ENCODE results near the gene RNF44. TPM values are rescaled to one million over a fixed set of nuclear protein-coding genes. Genes with fewer than 3 reads are reported as not detected.

RNF44 gene
- total and polyA plus RNA-seq, 2 donors (not counting 1 experiment from before 2014, with no cell fraction given) = 1.4 to 2.6 TPM

DNA sequence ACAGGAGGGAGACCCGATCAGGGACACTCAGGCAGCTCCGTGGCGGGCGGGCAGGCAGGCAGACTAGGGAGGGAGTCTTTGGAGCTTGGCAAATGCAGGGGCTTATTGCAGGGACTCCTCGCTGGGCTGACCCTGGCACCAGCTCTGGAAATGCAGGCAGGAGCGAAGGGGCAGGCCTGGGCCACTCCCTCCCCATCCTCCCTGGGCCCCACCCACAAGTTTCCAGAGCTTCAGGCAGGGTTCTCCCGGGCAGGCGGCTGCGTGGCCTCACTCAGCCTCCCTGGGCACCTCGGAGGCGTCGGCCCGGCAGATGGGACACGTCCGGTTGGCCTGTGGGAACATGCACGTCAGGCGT is 8.5 kb downstream of the RNF44 start:
- Histone ChIP-seq H3K4me2 (ENCODE audit: extremely low read depth, insufficient read depth, low read length) (no peak overlapping the region), H2AFZ (ENCODE audit: low read length) (no peak overlapping the region), H3K4me1 (ENCODE audit: control insufficient read depth, extremely low read depth, insufficient read depth, low read length) (no peaks in the 10 kb centered on the region), H3K27ac (ENCODE audit: insufficient read depth, low read length) (no peak overlapping the region), H3K27me3 (ENCODE audit: control insufficient read depth, insufficient read depth, low read length) (no peaks in the 10 kb centered on the region), H3K9me3 (ENCODE audit: control insufficient read depth, insufficient read depth, low read depth, low read length) (no peaks in the 10 kb centered on the region), H3K9ac (ENCODE audit: insufficient read depth, low read length) (no peak overlapping the region), H3K4me3 (replicated peaks in 1 of 4; ENCODE audit: control extremely low read depth in 1 of 4, insufficient read depth in 1 of 4, low read depth in 3 of 4, low read length in 4 of 4) (no peak overlapping the region), H3K79me2 (ENCODE audit: control insufficient read depth, insufficient read depth, low read length) (no peaks in the 10 kb centered on the region), H3K36me3 (ENCODE audit: control insufficient read depth, insufficient read depth, low read length) (peaks cover 9% of the 10 kb centered on the region), H4K20me1 (ENCODE audit: control insufficient read depth, extremely low read depth, insufficient read depth, low read length) (no peaks in the 10 kb centered on the region)
- no peak for DNase-seq (ENCODE audit: low read depth in 2 of 2)
- TF ChIP-seq, protein P1, sequence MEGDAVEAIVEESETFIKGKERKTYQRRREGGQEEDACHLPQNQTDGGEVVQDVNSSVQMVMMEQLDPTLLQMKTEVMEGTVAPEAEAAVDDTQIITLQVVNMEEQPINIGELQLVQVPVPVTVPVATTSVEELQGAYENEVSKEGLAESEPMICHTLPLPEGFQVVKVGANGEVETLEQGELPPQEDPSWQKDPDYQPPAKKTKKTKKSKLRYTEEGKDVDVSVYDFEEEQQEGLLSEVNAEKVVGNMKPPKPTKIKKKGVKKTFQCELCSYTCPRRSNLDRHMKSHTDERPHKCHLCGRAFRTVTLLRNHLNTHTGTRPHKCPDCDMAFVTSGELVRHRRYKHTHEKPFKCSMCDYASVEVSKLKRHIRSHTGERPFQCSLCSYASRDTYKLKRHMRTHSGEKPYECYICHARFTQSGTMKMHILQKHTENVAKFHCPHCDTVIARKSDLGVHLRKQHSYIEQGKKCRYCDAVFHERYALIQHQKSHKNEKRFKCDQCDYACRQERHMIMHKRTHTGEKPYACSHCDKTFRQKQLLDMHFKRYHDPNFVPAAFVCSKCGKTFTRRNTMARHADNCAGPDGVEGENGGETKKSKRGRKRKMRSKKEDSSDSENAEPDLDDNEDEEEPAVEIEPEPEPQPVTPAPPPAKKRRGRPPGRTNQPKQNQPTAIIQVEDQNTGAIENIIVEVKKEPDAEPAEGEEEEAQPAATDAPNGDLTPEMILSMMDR (conservative IDR thresholded peaks at IDR 0.05 in 1 of 2, IDR thresholded peaks at IDR 0.05 in 1 of 2; ENCODE audit: low read depth in 1 of 2, low read length in 2 of 2) = no peak

GRCh38 chr5:176528301-176528700 is 8.9 kb downstream of the RNF44 start:
- no peak for DNase-seq (ENCODE audit: low read depth in 2 of 2)
- H3K79me2 ChIP-seq (ENCODE audit: control insufficient read depth, insufficient read depth, low read length) = no peaks in the 10 kb centered on the region
- no peaks in the 10 kb centered on the region for H3K4me1 ChIP-seq (ENCODE audit: control insufficient read depth, extremely low read depth, insufficient read depth, low read length)
- TF ChIP-seq EZH2 (IDR thresholded peaks at IDR 0.05; ENCODE audit: low read length, missing control alignments) = no peak
- TF ChIP-seq, protein P1 (conservative IDR thresholded peaks at IDR 0.05 in 1 of 2, IDR thresholded peaks at IDR 0.05 in 1 of 2; ENCODE audit: low read depth in 1 of 2, low read length in 2 of 2) = no peak
- H3K4me2 ChIP-seq (ENCODE audit: extremely low read depth, insufficient read depth, low read length) = no peak overlapping the region
- H3K9me3 ChIP-seq (ENCODE audit: control insufficient read depth, insufficient read depth, low read depth, low read length) = no peaks in the 10 kb centered on the region
- H3K36me3 ChIP-seq (ENCODE audit: control insufficient read depth, insufficient read depth, low read length) = peaks cover 9% of the 10 kb centered on the region
- no peak overlapping the region for H2AFZ ChIP-seq (ENCODE audit: low read length)
- H3K27ac ChIP-seq (ENCODE audit: insufficient read depth, low read length) = no peak overlapping the region
- no peak overlapping the region for H3K9ac ChIP-seq (ENCODE audit: insufficient read depth, low read length)
- no peak overlapping the region for H3K4me3 ChIP-seq (replicated peaks in 1 of 4; ENCODE audit: control extremely low read depth in 1 of 4, insufficient read depth in 1 of 4, low read depth in 3 of 4, low read length in 4 of 4)
- H3K27me3 ChIP-seq (ENCODE audit: control insufficient read depth, insufficient read depth, low read length) = no peaks in the 10 kb centered on the region
- H4K20me1 ChIP-seq (ENCODE audit: control insufficient read depth, extremely low read depth, insufficient read depth, low read length) = no peaks in the 10 kb centered on the region

DNA sequence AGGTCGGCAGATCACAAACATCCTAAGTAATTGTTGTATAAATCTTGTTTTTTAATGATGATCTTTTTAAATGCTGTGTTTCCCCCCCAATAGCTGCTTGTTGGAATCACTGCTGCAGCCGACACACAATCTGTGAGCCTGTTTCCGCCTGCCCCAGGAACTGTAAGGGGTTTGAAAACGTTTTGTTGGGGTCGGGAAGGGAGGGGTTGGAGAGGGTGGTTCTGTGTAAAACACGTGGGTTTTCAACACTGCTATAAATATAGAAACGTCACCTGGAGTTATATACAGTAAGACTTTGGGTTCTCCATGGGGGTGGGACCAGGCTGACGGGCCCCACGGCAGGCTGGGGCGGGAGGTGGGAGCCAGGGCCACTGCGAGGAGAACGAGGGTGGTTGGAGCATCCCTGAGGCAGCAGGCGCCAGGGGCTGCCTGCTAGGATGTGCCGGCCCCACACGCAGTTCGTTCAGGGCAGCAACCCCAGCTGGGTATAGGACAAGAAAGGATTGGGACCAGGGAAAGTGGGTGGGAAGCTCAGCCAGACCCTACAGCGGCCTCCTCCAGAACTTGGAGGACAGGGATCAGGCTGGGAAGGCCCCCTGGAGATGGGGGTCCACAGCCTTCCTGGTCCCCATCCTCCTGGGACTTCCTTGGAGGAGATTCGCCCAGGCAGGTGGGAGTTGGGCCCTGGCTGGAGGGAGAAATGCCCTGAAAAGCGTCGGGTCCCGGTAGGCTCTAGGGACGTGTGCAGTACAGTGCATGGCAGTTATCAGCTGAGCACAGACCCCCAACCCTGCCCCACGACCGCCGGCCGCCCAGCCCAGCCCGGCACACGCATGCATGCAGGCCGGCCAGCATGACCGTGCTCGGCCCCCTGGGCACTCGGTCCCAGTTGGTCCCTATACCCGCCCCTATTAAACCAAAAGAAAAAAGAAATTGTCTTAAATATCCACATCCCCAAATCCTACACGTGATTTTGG is 9.7 kb downstream of the RNF44 start:
- no peak overlapping the region for H3K4me3 ChIP-seq (replicated peaks in 1 of 4; ENCODE audit: control extremely low read depth in 1 of 4, insufficient read depth in 1 of 4, low read depth in 3 of 4, low read length in 4 of 4)
- TF ChIP-seq, protein P1 (conservative IDR thresholded peaks at IDR 0.05 in 1 of 2, IDR thresholded peaks at IDR 0.05 in 1 of 2; ENCODE audit: low read depth in 1 of 2, low read length in 2 of 2) = no peak
- no peak for TF ChIP-seq EZH2 (IDR thresholded peaks at IDR 0.05; ENCODE audit: low read length, missing control alignments)
- no peak for DNase-seq (ENCODE audit: low read depth in 2 of 2)
- no peak overlapping the region for H2AFZ ChIP-seq (ENCODE audit: low read length)
- no peaks in the 10 kb centered on the region for H3K9me3 ChIP-seq (ENCODE audit: control insufficient read depth, insufficient read depth, low read depth, low read length)
- H3K4me2 ChIP-seq (ENCODE audit: extremely low read depth, insufficient read depth, low read length) = no peak overlapping the region
- no peaks in the 10 kb centered on the region for H3K79me2 ChIP-seq (ENCODE audit: control insufficient read depth, insufficient read depth, low read length)
- no peak overlapping the region for H3K9ac ChIP-seq (ENCODE audit: insufficient read depth, low read length)
- H3K27me3 ChIP-seq (ENCODE audit: control insufficient read depth, insufficient read depth, low read length) = no peaks in the 10 kb centered on the region
- H4K20me1 ChIP-seq (ENCODE audit: control insufficient read depth, extremely low read depth, insufficient read depth, low read length) = no peaks in the 10 kb centered on the region
- no peaks in the 10 kb centered on the region for H3K4me1 ChIP-seq (ENCODE audit: control insufficient read depth, extremely low read depth, insufficient read depth, low read length)
- H3K27ac ChIP-seq (ENCODE audit: insufficient read depth, low read length) = no peak overlapping the region
- peaks cover 9% of the 10 kb centered on the region for H3K36me3 ChIP-seq (ENCODE audit: control insufficient read depth, insufficient read depth, low read length)

Measured in fibroblast of lung (primary cell).